Mucosa of rectum (tissue), 2 donors: Measurements from ENCODE around the gene CTNNA1.

Source experiments
- H3K27ac ChIP-seq, 2 donors: one replicate each; pipeline ENCODE4 v1.7.0; 2013; ENCODE audit warnings: inconsistent platforms in 2 of 2, low read depth in 2 of 2, low read length in 2 of 2
- H3K27me3 ChIP-seq, 2 donors: one replicate each; pipeline ENCODE4 v1.7.0; 2013; ENCODE audit warnings: low read length in 2 of 2; ENCODE audit not compliant: control insufficient read depth in 2 of 2, insufficient read depth in 2 of 2
- H3K36me3 ChIP-seq, 2 donors: one replicate each; pipeline ENCODE4 v1.7.0; 2013; ENCODE audit warnings: low read length in 2 of 2; ENCODE audit not compliant: control insufficient read depth in 2 of 2, insufficient read depth in 2 of 2
- H3K4me1 ChIP-seq, 2 donors: one replicate each; pipeline ENCODE4 v1.7.0; 2013; ENCODE audit warnings: low read length in 2 of 2, mild to moderate bottlenecking in 1 of 2; ENCODE audit not compliant: control insufficient read depth in 2 of 2, insufficient read depth in 2 of 2
- H3K4me3 ChIP-seq, 2 donors: one replicate each; pipeline ENCODE4 v1.7.0; 2013; ENCODE audit warnings: low read length in 2 of 2
- H3K9ac ChIP-seq, 2 donors: one replicate each; pipeline ENCODE4 v1.7.0; 2013; ENCODE audit warnings: low read length in 2 of 2, low read depth in 1 of 2, mild to moderate bottlenecking in 1 of 2
- H3K9me3 ChIP-seq, 2 donors: one replicate each; pipeline ENCODE4 v1.7.0; 2013; ENCODE audit warnings: low read length in 2 of 2; ENCODE audit not compliant: control insufficient read depth in 2 of 2
- donor health status: healthy.
- donor health status: Normal muscosa, but diverticular disease.

CTNNA1 gene

GRCh38 chr5:138949988-138950387, 196.8 kb downstream of the CTNNA1 start:
- Histone ChIP-seq H3K9me3 (no peaks in the 10 kb centered on the region), H3K27ac (no peak overlapping the region), H3K36me3 (peaks cover 5 to 16% of the 10 kb centered on the region in 2 donors), H3K4me1 (peaks cover 19 to 23% of the 10 kb centered on the region in 2 donors), H3K27me3 (no peaks in the 10 kb centered on the region), H3K4me3 (no peak overlapping the region), H3K9ac (no peak overlapping the region)

- no peak overlapping the region for H3K4me3 ChIP-seq
- H3K27ac ChIP-seq: no peak overlapping the region
- H3K27me3 ChIP-seq: no peaks in the 10 kb centered on the region
- H3K9ac ChIP-seq: no peak overlapping the region
- peaks cover 19 to 27% of the 10 kb centered on the region in 2 donors for H3K4me1 ChIP-seq
- peaks cover 5 to 16% of the 10 kb centered on the region in 2 donors for H3K36me3 ChIP-seq
- H3K9me3 ChIP-seq: no peaks in the 10 kb centered on the region
Observed at GRCh38 chr5:138950421-138951031, 197.3 kb downstream of the CTNNA1 start.

- H3K9me3 ChIP-seq: no peaks in the 10 kb centered on the region
- no peak overlapping the region for H3K4me3 ChIP-seq
- H3K27ac ChIP-seq: no peak overlapping the region
- H3K36me3 ChIP-seq: peaks cover 5 to 16% of the 10 kb centered on the region in 2 donors
- H3K27me3 ChIP-seq: no peaks in the 10 kb centered on the region
- H3K4me1 ChIP-seq: peaks cover 19 to 29% of the 10 kb centered on the region in 2 donors
- no peak overlapping the region for H3K9ac ChIP-seq
Observed at GRCh38 chr5:138951091-138951985, 198.1 kb downstream of the CTNNA1 start.

GRCh38 chr5:138951986-138952735, 198.9 kb downstream of the CTNNA1 start:
- Histone ChIP-seq H3K27ac (no peak overlapping the region), H3K4me1 (peaks cover 19 to 29% of the 10 kb centered on the region in 2 donors), H3K4me3 (no peak overlapping the region), H3K9me3 (no peaks in the 10 kb centered on the region), H3K36me3 (peaks cover 3 to 12% of the 10 kb centered on the region in 2 donors), H3K27me3 (no peaks in the 10 kb centered on the region), H3K9ac (no peak overlapping the region)

GRCh38 chr5:138952962-138953361, 199.7 kb downstream of the CTNNA1 start:
- Histone ChIP-seq H3K27ac (peak overlapping the region; percentile 13), H3K4me1 (peaks cover 19 to 29% of the 10 kb centered on the region in 2 donors), H3K36me3 (peaks cover 0 to 4% of the 10 kb centered on the region in 2 donors), H3K4me3 (no peak overlapping the region), H3K27me3 (no peaks in the 10 kb centered on the region), H3K9me3 (no peaks in the 10 kb centered on the region), H3K9ac (no peak overlapping the region)

- Histone ChIP-seq H3K9me3 (no peaks in the 10 kb centered on the region), H3K4me1 (peaks cover 19 to 29% of the 10 kb centered on the region in 2 donors), H3K4me3 (no peak overlapping the region), H3K9ac (no peak overlapping the region), H3K36me3 (peaks cover 0 to 4% of the 10 kb centered on the region in 2 donors), H3K27me3 (no peaks in the 10 kb centered on the region), H3K27ac (peak overlapping the region; percentile 13 to 62)
Observed at GRCh38 chr5:138953387-138954256, 200.4 kb downstream of the CTNNA1 start.

GRCh38 chr5:138954257-138955012, 201.2 kb downstream of the CTNNA1 start:
- Histone ChIP-seq H3K36me3 (peaks cover 0 to 4% of the 10 kb centered on the region in 2 donors), H3K27me3 (no peaks in the 10 kb centered on the region), H3K4me3 (no peak overlapping the region), H3K4me1 (peaks cover 19 to 29% of the 10 kb centered on the region in 2 donors), H3K27ac (peak overlapping the region in 1 of 2 donors; percentile 17), H3K9me3 (no peaks in the 10 kb centered on the region), H3K9ac (no peak overlapping the region)

- Histone ChIP-seq H3K4me1 (peaks cover 19 to 29% of the 10 kb centered on the region in 2 donors), H3K9me3 (no peaks in the 10 kb centered on the region), H3K27ac (peak overlapping the region in 1 of 2 donors; percentile 23), H3K27me3 (no peaks in the 10 kb centered on the region), H3K4me3 (no peak overlapping the region), H3K9ac (no peak overlapping the region), H3K36me3 (peaks cover 0 to 4% of the 10 kb centered on the region in 2 donors)
Observed at GRCh38 chr5:138955013-138955660, 201.9 kb downstream of the CTNNA1 start.
